HepG2 (cell line): ENCODE data around the gene SIAE. TPM values are rescaled to one million over a fixed set of nuclear protein-coding genes. Genes with fewer than 3 reads are reported as not detected.

ENCODE experiments used
- ATAC-seq: fragments of 200-7000 bp; cut with Tn5 transposase; 3 replicates; pipeline ENCODE4 v1.9.1; 2020; ENCODE audit warnings: mild to moderate bottlenecking, moderate library complexity
- BruUV-seq: library from RNA; stranded (reverse); fragments of 400-500 nt; replicated peaks from 2 replicates; lab custom pipeline; 2021; lab: Mats Ljungman, UMichigan
- CTCF ChIA-PET: fragments of 300-600 bp; formaldehyde crosslinking; extraction: SDS; loops from one replicate; lab custom pipeline; 2021; ENCODE audit warnings: low total read pairs, inconsistent platforms, low intra/inter-chr PET ratio; lab: Yijun Ruan, JAX
- POLR2A ChIA-PET: fragments of 350-600 bp; sonication (Branson Sonifier 250); formaldehyde crosslinking; loops from one replicate; lab custom pipeline; 2020; ENCODE audit warnings: antibody characterized with exemption, inconsistent platforms; lab: Yijun Ruan, JAX
- DNase-seq: peaks from one replicate; pipeline ENCODE4 v3.0.0-alpha.2; 2015; ENCODE audit warnings: low spot score
- FAIRE-seq: peaks from 3 replicates; lab custom pipeline; 2011; peaks lifted over from hg19 to GRCh38; lab: Jason Lieb, UNC
- H2AFZ ChIP-seq: one replicate; pipeline ENCODE4 v1.6.1; 2011; ENCODE audit warnings: low read length, inconsistent platforms
- H3K27ac ChIP-seq: fragments of 300-600 bp; 3 replicates; pipeline ENCODE4 v1.8.0; 2011; ENCODE audit warnings: mixed run types, mild to moderate bottlenecking, mixed read lengths, low read length, inconsistent platforms; ENCODE audit not compliant: insufficient read depth; ENCODE audit errors: extremely low read length
- H3K27me3 ChIP-seq, 2 experiments: fragments of 200-600 bp in 1 of 2; 2 replicates in 1 of 2; 3 replicates in 1 of 2; pipeline versions ENCODE4 v1.6.0 to v1.8.0; 2011; ENCODE audit warnings: low read length in 2 of 2, mild to moderate bottlenecking in 2 of 2, moderate library complexity in 2 of 2, inconsistent platforms in 1 of 2; ENCODE audit not compliant: insufficient read depth in 2 of 2, control insufficient read depth in 1 of 2
- H3K36me3 ChIP-seq, 2 experiments: fragments of 200-600 bp in 1 of 2; replicated peaks in 1 of 2; 2 replicates in 1 of 2; 3 replicates in 1 of 2; pipeline versions ENCODE4 v1.5.1 to v1.8.0; 2011; ENCODE audit warnings: low read length in 2 of 2, inconsistent platforms in 1 of 2; ENCODE audit not compliant: insufficient read depth in 2 of 2, control insufficient read depth in 1 of 2
- H3K4me1 ChIP-seq: 2 replicates; pipeline ENCODE4 v1.5.1; 2012; ENCODE audit warnings: low read length, inconsistent platforms; ENCODE audit not compliant: insufficient read depth
- H3K4me2 ChIP-seq: 2 replicates; pipeline ENCODE4 v1.6.0; 2011; ENCODE audit warnings: low read depth, low read length, inconsistent platforms
- H3K4me3 ChIP-seq, 3 experiments: fragments of 200-600 bp in 1 of 3; sonication (generic), shearing (Covaris generic) in 1 of 3; replicated peaks in 1 of 3; 2 replicates each; pipeline ENCODE4 v1.5.1; 2011 to 2016; ENCODE audit warnings: low read length in 3 of 3, inconsistent platforms in 2 of 3, low read depth in 2 of 3, mild to moderate bottlenecking in 2 of 3, control low read depth in 1 of 3, mixed read lengths in 1 of 3; ENCODE audit not compliant: insufficient read depth in 1 of 3
- H3K79me2 ChIP-seq: one replicate; pipeline ENCODE4 v1.6.1; 2011; ENCODE audit warnings: low read length, inconsistent platforms; ENCODE audit not compliant: insufficient read depth
- H3K9ac ChIP-seq: 2 replicates; pipeline ENCODE4 v1.6.0; 2011; ENCODE audit warnings: mild to moderate bottlenecking, low read depth, low read length, inconsistent platforms; ENCODE audit not compliant: insufficient read depth
- H3K9me3 ChIP-seq: 2 replicates; pipeline ENCODE4 v1.5.1; 2012; ENCODE audit warnings: mild to moderate bottlenecking, low read length
- H4K20me1 ChIP-seq: 2 replicates; pipeline ENCODE4 v1.6.0; 2011; ENCODE audit warnings: inconsistent platforms, mild to moderate bottlenecking, low read length, moderate library complexity; ENCODE audit not compliant: insufficient read depth
- CBX2 ChIP-seq, 2 experiments: fragments of 200-600 bp in 1 of 2; sonication (generic); formaldehyde crosslinking in 1 of 2; IDR thresholded peaks; 2 replicates each; pipeline versions ENCODE4 v1.7.0 to v1.8.1; 2018 to 2022; ENCODE audit warnings: low read depth in 2 of 2, low read length in 1 of 2, mild to moderate bottlenecking in 1 of 2, missing genetic modification reagents in 1 of 2
- EED ChIP-seq: sonication (generic); formaldehyde crosslinking; IDR thresholded peaks from 2 replicates; pipeline ENCODE4 v1.5.0; 2020; ENCODE audit warnings: mild to moderate bottlenecking, missing genetic modification reagents
- MBNL3 ChIP-seq: fragments of 250-450 bp; sonication (Bioruptor Pico); conservative IDR thresholded peaks from 2 replicates; pipeline ENCODE4 v1.8.0; 2022; ENCODE audit warnings: mild to moderate bottlenecking, inconsistent platforms
- NFYC ChIP-seq: IDR thresholded peaks from 2 replicates; pipeline ENCODE4 v1.6.1; 2016; ENCODE audit warnings: missing genetic modification reagents, missing compliant biosample characterization
- PAWR ChIP-seq: sonication (generic); formaldehyde crosslinking; IDR thresholded peaks from 2 replicates; pipeline ENCODE4 v1.4.0; 2020; ENCODE audit warnings: missing genetic modification reagents, mild to moderate bottlenecking, borderline replicate concordance
- ZMYM4 ChIP-seq: sonication (generic); formaldehyde crosslinking; IDR thresholded peaks from 2 replicates; pipeline ENCODE4 v1.8.1; 2023; ENCODE audit warnings: mild to moderate bottlenecking, missing genetic modification reagents
- WGBS: methylation state at CpG from one replicate; pipeline ENCODE4 v1.1.6; 2017; ENCODE audit warnings: low lambda C conversion rate; 5-methylcytosine and 5-hydroxymethylcytosine counted together
- in situ Hi-C: cut with HindIII; loops from 2 replicates; pipeline ENCODE4 v1.10.0; 2017; ENCODE audit warnings: low pct_unique_long_range_greater_than_20kb; ENCODE audit not compliant: extremely low pct_ligation_motif_present
- intact Hi-C: fragments of 100-400 bp; cut with micrococcal nuclease; formaldehyde crosslinking; loops from one replicate; pipeline ENCODE4 v1.10.0; 2022; ENCODE audit not compliant: unreplicated experiment
- polyA plus RNA-seq, 8 experiments: library from polyadenylated mRNA; depleted of rRNA in 3 of 8; stranded (reverse) in 7 of 8; unstranded in 1 of 8; fragments of >200 nt; fragmentation: Illumina TruSeq in 4 of 8; extraction: Trizol in 4 of 8; gene quantifications; 2 replicates each; pipeline versions ENCODE4 v1.2.1 to v1.2.3, GENCODE V29; 2011 to 2016; ENCODE audit warnings: low read depth in 4 of 8, missing spikeins in 1 of 8, mixed read lengths in 1 of 8; ENCODE audit not compliant: insufficient read depth in 1 of 8
- total RNA-seq, 5 experiments: library from RNA; depleted of rRNA; stranded (reverse); fragments of >200 nt; fragmentation: Illumina TruSeq; extraction: Trizol; gene quantifications; 2 replicates each; pipeline ENCODE4 v1.2.3, GENCODE V29; 2016; ENCODE audit warnings: low read depth in 1 of 5
- TF ChIP-seq, protein P1 (sequence below): sonication (generic); formaldehyde crosslinking; IDR thresholded peaks from 2 replicates; pipeline ENCODE4 v1.8.1; 2023; ENCODE audit warnings: mild to moderate bottlenecking, moderate library complexity, missing genetic modification reagents
- TF ChIP-seq, protein P2 (sequence below): IDR thresholded peaks from 2 replicates; pipeline ENCODE4 v1.6.1; 2016; ENCODE audit warnings: low read depth, control low read depth
- TF ChIP-seq, protein P3 (sequence below): sonication (generic); formaldehyde crosslinking; IDR thresholded peaks from 2 replicates; pipeline ENCODE4 v1.9.0; 2021; ENCODE audit warnings: missing genetic modification reagents, mild to moderate bottlenecking, borderline replicate concordance

The SIAE gene
- total and polyA plus RNA-seq, 2 of the 13 experiments (the other 11 are each of a cell fraction or from before 2014, with no cell fraction given): 7.0 to 22.4 TPM

DNA sequence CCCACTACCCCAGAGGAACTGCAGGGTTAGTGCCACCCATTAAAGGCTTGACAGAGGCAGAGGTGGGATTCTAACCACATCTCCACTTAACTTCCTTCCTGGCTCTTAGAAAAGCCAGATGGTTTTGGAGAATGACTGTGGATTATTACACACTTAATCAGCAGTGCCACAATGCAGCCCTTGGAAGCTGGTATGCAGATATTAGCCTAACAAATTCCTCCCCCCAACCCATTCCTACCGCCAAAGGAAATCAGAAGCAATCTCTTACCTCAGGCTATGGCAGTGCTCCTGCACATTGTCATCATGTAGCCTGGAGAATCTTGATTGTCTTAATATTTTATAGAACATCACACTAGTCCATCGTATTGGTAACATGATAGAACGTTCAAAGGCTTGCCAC lies 43.1 kb upstream of the SIAE start:
- Histone ChIP-seq H3K27ac (no peak overlapping the region), H3K4me1 (peaks cover 14% of the 10 kb centered on the region; the same call in 1 of the 2 replicates), H2AFZ (no peak overlapping the region), H3K4me3 (no peak overlapping the region), H3K79me2 (no peaks in the 10 kb centered on the region), H3K9ac (no peak overlapping the region), H3K36me3 (no peaks in the 10 kb centered on the region), H3K9me3 (no peaks in the 10 kb centered on the region), H3K27me3 (peaks cover 0 to 55% of the 10 kb centered on the region in 2 experiments; a peak in 4 of 5 replicates)
- intact Hi-C loops (no loop called here), in situ Hi-C loops (no loop called here)
- ChIA-PET CTCF (no interaction called here), POLR2A (no interaction called here)
- ATAC-seq: no peak
- no peak for FAIRE-seq
- no TSS peak for BruUV-seq
- TF ChIP-seq NFYC (no peak), EED (CRISPR knock-in tag) (no peak), PAWR (no peak), CBX2 (IDR thresholded peaks at IDR 0.05; ENCODE audit: low read depth, low read length) (no peak), CBX2 (CRISPR knock-in tag; IDR thresholded peaks at IDR 0.05; ENCODE audit: low read depth) (no peak), ZMYM4 (CRISPR knock-in tag) (no peak), MBNL3 (CRISPR knock-in tag) (no peak)
- TF ChIP-seq, protein P1, sequence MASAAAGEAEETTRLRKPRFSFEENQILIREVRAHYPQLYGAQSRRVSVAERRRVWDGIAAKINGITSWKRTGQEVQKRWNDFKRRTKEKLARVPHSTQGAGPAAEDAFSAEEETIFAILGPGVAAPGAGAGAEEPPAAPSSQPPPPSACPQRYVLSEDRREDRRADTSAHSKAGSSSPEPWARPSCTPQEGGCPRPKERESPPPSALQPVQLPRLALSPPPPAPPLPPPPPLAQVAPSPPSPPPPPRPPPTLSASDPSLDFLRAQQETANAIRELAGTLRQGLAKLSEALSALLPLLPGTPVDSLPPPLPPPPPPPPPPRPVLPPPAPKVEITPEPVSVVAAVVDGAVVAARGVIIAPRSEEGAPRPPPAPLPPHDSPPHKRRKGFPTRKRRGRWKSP: no peak
- TF ChIP-seq, protein P2, sequence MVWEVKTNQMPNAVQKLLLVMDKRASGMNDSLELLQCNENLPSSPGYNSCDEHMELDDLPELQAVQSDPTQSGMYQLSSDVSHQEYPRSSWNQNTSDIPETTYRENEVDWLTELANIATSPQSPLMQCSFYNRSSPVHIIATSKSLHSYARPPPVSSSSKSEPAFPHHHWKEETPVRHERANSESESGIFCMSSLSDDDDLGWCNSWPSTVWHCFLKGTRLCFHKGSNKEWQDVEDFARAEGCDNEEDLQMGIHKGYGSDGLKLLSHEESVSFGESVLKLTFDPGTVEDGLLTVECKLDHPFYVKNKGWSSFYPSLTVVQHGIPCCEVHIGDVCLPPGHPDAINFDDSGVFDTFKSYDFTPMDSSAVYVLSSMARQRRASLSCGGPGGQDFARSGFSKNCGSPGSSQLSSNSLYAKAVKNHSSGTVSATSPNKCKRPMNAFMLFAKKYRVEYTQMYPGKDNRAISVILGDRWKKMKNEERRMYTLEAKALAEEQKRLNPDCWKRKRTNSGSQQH (CRISPR knock-in tag): no peak
- TF ChIP-seq, protein P3, sequence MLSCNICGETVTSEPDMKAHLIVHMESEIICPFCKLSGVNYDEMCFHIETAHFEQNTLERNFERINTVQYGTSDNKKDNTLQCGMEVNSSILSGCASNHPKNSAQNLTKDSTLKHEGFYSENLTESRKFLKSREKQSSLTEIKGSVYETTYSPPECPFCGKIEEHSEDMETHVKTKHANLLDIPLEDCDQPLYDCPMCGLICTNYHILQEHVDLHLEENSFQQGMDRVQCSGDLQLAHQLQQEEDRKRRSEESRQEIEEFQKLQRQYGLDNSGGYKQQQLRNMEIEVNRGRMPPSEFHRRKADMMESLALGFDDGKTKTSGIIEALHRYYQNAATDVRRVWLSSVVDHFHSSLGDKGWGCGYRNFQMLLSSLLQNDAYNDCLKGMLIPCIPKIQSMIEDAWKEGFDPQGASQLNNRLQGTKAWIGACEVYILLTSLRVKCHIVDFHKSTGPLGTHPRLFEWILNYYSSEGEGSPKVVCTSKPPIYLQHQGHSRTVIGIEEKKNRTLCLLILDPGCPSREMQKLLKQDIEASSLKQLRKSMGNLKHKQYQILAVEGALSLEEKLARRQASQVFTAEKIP (CRISPR knock-in tag): no peak
- TF ChIP-seq, all 625 proteins: peak for 0
- H3K4me2 ChIP-seq: no peak overlapping the region
- 63% methylated on average over 3 of the region's 3 CpGs for WGBS
- no peak for DNase-seq
- no peaks in the 10 kb centered on the region for H4K20me1 ChIP-seq
